ENCODE data around the gene NKAIN2.

DNA sequence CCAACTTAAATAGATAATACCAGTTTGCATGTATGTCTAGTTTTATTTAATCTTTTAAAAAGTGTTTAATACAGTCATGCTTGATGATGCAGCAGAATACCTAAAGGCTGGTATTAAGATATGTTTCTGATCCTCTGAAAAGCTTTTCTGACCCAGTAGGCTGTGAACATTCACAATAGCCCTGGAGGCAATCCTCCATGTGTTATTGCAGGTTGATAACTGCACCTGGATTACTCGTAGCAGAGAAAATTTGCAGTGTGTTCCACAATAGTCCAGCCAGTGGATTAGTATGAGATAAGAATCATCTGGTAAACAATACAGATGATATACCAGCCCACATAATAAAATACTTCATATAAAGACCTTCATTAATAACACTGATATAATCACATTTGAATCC lies 979.7 kb downstream of the NKAIN2 start:
- TF ChIP-seq, protein P1, sequence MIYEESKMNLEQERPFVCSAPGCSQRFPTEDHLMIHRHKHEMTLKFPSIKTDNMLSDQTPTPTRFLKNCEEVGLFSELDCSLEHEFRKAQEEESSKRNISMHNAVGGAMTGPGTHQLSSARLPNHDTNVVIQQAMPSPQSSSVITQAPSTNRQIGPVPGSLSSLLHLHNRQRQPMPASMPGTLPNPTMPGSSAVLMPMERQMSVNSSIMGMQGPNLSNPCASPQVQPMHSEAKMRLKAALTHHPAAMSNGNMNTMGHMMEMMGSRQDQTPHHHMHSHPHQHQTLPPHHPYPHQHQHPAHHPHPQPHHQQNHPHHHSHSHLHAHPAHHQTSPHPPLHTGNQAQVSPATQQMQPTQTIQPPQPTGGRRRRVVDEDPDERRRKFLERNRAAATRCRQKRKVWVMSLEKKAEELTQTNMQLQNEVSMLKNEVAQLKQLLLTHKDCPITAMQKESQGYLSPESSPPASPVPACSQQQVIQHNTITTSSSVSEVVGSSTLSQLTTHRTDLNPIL (CRISPR knock-in tag; IDR thresholded peaks at IDR 0.05; ENCODE audit: low read depth): no peak
- no peak for TF ChIP-seq ZNF565 (CRISPR knock-in tag; conservative IDR thresholded peaks at IDR 0.05; ENCODE audit: low read depth)
- no peak for TF ChIP-seq CSDC2 (CRISPR knock-in tag; IDR thresholded peaks at IDR 0.05)
